ENCODE data around the gene TP73.

TP73 gene

GRCh38 chr1:3731583-3732433 is 79.5 kb downstream of the TP73 start:
- no peak for DNase-seq

DNA sequence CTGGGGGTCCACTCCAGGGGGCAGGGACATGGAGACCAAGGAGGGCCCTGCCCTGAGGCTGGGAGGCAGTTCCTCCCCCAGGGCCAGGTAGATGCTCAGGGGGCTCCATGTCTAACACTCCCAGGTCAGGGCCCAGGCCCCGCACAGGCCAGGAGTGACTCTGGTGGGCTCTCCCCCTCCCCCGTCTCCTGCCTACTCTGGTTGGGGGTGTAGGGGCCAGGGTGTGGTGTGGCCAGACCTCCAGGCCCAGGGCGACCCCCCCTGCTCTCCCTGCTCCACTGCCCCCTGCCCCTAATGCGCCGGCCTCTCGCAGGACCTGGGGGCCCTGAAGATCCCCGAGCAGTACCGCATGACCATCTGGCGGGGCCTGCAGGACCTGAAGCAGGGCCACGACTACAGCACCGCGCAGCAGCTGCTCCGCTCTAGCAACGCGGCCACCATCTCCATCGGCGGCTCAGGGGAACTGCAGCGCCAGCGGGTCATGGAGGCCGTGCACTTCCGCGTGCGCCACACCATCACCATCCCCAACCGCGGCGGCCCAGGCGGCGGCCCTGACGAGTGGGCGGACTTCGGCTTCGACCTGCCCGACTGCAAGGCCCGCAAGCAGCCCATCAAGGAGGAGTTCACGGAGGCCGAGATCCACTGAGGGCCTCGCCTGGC is 80.2 kb downstream of the TP73 start:
- DNase-seq = no peak

DNA sequence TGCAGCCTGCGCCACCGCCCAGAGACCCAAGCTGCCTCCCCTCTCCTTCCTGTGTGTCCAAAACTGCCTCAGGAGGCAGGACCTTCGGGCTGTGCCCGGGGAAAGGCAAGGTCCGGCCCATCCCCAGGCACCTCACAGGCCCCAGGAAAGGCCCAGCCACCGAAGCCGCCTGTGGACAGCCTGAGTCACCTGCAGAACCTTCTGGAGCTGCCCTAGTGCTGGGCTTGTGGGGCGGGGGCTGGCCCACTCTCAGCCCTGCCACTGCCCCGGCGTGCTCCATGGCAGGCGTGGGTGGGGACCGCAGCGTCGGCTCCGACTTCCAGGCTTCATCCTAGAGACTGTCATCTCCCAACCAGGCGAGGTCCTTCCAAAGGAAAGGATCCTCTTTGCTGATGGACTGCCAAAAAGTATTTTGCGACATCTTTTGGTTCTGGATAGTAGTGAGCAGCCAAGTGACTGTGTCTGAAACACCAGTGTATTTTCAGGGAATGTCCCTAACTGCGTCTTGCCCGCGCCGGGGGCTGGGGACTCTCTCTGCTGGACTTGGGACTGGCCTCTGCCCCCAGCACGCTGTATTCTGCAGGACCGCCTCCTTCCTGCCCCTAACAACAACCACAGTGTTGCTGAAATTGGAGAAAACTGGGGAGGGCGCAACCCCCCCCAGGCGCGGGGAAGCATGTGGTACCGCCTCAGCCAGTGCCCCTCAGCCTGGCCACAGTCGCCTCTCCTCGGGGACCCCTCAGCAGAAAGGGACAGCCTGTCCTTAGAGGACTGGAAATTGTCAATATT is 81.0 kb downstream of the TP73 start:
- no peak for DNase-seq

GRCh38 chr1:3733883-3734589 is 81.7 kb downstream of the TP73 start:
- DNase-seq = no peak

DNA sequence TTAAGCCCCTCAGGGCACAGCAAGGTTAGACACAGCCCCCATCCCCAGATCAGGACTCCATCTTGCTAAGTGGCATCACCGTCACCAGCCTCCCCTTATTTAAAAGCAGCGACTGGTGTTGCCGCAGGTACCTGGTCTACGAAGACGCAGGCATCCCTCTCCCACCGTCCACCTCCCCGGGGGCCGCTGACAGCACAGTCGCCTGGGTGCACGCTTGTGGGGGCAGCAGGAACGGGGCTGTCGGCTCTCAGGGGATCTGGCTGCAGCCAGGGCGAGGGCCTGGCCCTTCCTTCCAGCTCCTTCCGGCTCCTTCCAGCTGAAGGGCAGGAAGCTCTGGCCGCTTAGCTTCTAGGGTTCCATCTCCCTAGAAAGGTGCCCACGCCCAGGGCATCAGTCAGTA is 82.3 kb downstream of the TP73 start:
- no peak for DNase-seq

DNA sequence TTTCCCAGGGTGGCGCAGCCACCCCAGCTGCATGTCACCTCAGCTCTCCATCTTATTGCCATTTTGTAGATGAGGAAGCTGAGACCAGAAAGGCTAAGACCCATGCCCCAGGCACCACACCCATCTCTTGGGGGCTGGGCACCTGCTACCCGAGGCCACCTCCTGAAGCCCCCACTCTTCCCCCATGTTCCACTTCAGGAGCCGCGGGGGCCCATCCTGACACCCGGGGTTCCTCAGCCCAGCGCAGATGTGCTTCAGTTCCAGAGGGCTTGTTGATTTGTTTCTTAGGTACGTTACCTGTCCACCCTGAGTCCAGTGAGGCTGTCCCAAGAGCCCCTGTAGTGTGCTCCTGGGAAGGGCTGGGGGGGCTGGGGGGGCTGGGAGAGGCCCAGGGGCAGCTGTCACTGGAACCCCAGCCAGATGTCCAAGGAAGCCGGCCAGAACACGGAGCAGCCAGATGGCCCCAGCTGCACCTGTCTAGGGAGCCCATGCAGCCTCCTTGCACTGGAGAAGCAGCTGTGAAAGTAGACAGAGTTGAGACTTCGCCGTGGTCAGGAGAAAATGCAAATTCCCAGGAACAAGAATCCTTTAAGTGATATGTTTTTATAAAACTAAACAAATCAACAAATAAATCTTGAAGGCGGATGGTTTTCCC is 82.8 kb downstream of the TP73 start:
- no peak for DNase-seq

DNA sequence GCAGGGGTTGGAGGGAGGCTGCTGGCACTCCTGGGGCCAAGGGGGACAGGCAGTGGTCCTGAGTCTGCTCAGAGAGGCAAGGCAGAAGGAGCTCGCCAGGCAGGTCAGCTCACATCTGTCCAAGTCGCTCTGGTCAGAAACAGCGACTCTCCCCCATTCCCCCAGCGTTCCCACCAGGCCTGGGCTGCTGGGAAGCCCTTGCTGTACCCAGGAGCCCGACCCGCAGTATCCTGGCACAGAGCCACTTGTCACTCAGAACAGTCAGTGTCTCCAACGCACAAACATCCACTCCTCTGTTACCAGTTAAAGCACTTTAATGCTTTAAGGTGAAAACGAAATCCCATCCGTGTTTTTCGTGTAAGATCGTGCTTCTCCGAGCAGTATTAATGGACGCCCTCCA is 83.4 kb downstream of the TP73 start:
- DNase-seq = no peak

GRCh38 chr1:3736131-3736561 is 83.8 kb downstream of the TP73 start:
- DNase-seq = no peak

DNA sequence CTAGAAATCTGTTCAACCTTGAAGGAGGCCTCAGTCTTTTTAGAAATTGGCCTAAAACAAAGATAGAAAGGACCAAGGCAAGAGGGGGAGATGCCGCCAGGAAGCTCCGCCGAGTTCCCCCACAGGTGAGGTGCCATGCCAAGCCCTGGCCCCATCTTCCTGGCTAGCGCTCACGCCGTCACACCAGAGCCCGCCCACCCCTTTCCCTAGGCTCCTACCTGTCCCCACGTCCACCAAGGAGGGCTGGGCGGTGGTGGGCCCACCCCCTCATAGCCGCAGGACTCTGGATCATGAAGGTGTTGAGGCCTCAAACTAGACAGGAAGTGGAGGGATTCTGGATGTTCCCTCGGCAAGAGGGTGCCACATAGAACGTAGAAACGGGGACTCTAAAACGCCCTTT is 84.4 kb downstream of the TP73 start:
- no peak for DNase-seq

GRCh38 chr1:3738943-3739342 is 86.6 kb downstream of the TP73 start:
- DNase-seq = no peak

GRCh38 chr1:3740042-3740441 is 87.7 kb downstream of the TP73 start:
- DNase-seq = no peak

DNA sequence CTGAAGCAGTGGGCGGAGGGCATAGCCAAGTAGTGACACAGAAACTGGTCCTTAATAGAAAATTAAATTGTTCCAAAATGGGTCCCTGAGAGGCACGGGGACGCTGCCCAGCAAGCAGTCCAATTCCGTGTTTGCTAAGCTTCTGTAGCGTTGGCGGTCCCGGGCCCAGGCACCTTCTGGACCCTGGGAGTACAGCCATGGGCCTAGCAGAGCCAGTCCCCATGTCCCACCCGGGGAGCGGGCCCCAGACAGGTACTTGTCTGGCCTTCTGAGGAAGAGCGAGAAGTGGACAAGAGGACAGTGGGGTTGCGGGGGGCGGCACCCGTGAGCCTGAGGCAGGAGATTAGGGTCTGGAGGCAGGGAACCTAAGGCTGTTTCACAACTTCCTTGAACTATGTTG is 88.4 kb downstream of the TP73 start:
- DNase-seq = no peak

DNA sequence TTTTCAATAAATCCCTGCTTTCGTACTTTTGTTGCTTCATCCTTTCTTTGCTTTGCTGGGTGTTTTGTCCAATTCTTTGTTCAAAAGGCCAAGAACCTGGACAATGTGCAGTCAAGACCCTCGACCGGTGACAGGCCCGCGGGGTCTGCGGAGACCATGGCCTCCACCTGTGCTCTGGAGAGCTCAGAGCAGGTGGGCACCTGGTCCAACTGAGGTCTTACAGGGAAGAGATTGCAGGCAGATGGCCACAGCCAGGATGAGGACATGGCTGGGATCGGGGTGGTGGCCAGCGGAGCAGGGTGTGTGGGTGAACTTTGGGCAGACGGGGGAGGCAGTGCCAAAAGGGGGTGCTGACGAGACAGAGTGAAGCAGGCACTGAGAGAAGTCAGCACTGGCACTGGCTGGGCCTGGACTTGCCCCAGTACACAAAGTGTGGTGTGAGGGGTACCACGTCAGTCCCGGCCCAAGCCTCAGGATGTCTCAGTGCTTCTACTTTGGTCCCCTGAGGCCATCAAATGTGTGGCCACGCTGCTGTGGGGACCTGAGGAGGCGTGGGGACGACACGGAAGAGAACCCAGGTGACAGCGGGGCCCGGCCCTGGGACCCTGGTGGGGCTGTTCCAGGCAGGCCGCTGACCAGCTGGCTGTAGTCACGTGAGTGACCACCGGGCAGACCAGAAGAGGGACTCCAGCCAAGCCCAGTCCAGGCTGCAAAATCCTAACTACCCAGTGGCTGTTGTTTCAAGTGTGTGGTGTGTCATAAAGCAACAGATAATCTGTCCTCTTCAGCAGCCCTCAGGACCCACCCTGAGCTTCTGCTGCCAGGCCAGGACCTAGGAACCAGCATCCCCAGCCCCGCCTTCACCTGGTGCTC is 89.5 kb downstream of the TP73 start:
- DNase-seq = no peak

DNA sequence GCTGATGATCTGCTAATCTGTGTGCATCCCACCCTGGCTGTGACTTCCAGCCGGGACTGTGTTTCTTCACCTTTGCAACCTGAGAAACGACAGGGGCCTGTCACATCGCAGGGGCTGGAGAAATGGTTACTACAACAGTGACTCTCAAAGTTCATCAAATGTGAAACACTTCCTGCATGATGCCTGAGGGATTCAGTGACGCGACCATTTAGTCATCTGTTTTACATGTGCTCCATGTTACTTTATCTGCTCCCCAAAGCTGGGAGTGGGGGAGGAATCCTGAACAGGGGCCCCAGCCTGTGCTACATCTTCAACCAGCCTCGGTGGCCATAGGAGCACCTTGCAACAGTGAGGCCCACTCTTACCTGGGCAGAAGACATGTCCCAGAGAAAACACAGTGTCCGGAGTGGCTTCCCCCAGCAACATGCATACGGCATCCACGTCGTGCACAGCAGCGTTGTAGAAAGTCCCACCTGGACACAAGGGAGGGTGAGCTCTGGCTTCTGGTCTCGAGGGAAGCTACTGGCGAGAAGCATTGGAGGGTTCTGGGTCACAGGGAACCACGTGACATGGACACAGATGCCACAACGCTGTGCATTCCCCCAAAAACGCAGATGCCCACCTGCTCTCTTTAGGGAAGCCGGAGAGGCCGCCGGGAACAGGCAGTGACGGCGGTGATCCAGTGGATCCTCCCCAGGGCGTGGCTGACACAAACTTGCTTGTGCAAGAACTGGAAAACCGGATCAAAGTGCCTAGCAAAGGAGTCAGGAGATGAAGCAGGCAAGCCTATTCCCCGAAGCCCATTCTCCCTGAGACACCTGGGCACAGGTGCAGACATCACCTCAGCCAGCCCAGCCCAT is 90.4 kb downstream of the TP73 start:
- no peak for DNase-seq

- no peak for DNase-seq
Measured at GRCh38 chr1:3743421-3743820, 91.1 kb downstream of the TP73 start.

GRCh38 chr1:3743826-3744225 is 91.5 kb downstream of the TP73 start:
- no peak for DNase-seq

DNA sequence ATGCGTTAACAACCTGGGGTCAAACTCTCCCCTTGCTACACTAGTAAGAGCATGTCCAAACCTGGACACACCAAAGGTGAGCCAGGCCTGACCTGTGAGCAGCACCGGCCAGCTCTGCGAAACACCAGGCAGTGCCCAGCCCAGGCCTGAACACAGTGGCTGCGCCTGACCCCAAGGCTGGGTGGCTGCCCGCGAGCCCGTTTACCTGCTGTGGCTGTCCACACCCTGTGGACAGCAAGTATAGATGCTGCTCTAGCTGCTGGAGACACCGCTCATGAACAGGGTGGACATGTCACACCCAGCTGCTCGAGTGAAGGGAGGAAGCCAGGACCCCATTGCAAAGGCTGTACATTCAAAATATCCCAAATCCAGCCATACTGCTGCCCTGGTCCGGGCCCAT is 92.3 kb downstream of the TP73 start:
- DNase-seq = no peak

DNA sequence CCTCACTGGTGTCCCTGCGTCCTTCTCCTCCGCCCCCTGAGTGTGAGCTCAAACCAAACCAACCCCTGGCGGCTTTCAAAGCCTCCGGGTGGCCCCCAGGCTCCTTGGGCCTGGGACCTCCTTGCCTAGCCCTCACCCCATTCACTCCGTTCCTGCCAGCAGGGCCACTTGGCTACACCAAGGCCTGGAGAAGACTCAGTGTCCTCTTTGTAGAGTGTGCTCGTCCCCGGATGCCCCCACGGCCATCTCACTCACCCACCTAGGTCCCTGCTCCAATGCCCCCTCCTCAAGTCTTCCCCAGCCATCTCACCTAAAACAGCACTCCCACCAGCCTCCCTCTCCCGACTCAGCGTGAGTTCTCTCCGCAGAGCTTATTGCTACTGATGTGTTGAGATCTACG is 92.8 kb downstream of the TP73 start:
- DNase-seq = no peak

- DNase-seq = no peak
Measured at GRCh38 chr1:3745590-3746381, 93.5 kb downstream of the TP73 start.

GRCh38 chr1:3746389-3746829 is 94.1 kb downstream of the TP73 start:
- no peak for DNase-seq
